Measurements from ENCODE around the gene FBLN1.
"Not testable (repeated sequence)": the region's sequence is repeated elsewhere in the genome, so short reads cannot be mapped to it uniquely, and the experiment has no call there.

The FBLN1 gene

GRCh38 chr22:45544588-45545170 lies 42.0 kb downstream of the FBLN1 start:
- in situ Hi-C loops (cut with HindIII; ENCODE audit: low sequenced_read_pairs): no loop called here

DNA sequence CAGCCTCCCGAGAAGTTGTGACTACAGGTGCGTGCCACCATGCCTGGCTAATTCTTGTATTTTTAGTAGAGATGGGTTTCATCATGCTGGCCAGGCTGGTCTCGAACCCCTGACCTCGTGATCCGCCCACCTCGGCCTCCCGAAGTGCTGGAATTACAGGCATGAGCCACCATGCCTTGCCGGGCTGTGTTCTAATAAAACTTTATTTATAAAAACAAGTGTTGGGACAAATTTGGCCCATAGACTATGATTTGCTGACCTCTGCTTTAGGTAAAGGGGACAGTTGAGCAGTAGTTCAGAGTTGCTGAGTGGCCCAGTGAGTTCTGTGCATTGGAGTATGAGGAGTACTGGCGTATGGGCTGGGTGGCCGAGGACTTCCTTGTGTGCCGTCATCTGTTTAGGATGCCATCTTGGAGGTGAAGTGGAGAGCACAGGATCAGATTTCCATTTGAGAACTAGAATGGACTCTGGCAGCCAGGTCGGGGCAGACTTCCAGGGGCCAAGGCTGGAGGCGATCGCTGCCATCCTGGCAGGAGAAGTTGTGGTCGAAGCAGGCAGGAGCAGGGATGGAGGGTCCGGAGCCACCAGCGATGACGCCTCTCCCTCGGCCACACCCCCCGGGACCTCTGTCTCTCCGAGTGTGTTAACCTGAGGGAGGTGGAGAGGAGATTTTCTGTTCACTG lies 43.8 kb downstream of the FBLN1 start:
- in situ Hi-C loops (cut with HindIII; ENCODE audit: low sequenced_read_pairs): no loop called here

GRCh38 chr22:45547016-45547345 lies 44.3 kb downstream of the FBLN1 start:
- in situ Hi-C loops (cut with HindIII; ENCODE audit: low sequenced_read_pairs): no loop called here

DNA sequence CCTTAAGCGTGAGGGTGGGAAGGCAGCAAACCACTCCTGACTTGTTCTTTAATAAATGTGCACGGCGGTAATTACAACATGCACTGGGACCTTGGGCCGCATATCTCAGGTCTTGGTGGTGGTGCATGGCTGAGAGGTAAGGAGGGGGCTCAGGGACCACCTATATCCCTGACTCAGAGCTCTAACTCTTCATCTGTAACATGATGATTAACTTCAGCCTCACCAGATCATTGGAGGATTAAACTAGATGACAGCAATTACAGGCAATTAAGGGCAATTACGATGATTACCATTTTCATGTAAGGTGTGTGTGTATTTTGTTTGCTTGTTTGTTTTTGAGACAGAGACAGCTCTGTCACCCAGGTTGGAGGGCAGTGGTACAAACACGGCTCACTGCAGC lies 45.0 kb downstream of the FBLN1 start:
- in situ Hi-C loops (cut with HindIII; ENCODE audit: low sequenced_read_pairs): no loop called here

GRCh38 chr22:45548247-45548840 lies 45.7 kb downstream of the FBLN1 start:
- in situ Hi-C loops (cut with HindIII; ENCODE audit: low sequenced_read_pairs): no loop called here

- in situ Hi-C loops (cut with HindIII; ENCODE audit: low sequenced_read_pairs): no loop called here
These were observed 46.5 kb downstream of the FBLN1 start for GRCh38 chr22:45548991-45549761.

DNA sequence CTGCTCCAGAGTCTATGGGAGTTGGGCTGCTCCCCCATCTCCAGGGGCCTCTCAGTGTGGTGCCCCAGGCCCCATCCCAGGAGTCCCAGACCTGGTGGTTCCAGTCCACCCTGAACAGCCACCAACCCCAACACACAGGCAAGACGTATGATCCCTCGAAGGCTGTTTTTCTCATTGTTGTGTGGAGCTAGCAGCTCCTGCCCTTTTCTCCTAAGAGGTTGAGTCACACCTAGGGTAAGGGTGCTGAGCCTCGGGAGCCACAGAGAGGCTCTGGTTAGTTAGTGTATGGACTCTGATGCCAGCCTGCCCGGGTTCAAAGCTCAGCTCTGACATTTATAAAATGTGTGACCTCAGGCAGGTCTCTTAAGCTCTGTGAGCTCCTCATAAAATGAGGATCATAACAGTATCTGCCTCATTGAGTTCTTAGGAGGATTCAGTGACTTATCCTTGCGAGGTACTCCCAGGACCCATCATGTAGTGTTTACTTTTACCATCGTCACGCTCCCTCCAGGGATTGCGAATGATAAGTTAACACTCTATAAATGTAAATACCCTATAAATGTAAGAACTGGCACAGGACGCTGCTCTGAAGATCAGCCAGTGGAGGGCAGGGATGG lies 47.2 kb downstream of the FBLN1 start:
- in situ Hi-C loops (cut with HindIII; ENCODE audit: low sequenced_read_pairs): loop anchor here (5.0 kb wide), 1 partner anchor 278 kb away; no protein-coding TSS in a partner anchor

DNA sequence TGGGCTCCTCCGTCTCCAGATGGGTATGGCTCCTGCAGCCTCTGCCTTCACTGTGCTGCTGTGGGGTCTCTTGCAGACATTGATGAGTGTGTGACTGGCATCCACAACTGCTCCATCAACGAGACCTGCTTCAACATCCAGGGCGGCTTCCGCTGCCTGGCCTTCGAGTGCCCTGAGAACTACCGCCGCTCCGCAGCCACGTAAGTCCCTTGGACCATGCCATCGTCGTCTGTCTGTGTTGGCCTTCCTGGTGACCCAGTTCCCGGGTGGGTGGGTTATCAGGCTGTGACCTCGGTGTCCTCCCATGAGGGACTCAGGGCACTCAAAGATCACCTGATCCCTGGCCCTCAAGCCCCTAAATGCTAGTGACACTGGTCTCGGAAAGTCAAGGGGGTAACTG lies 47.7 kb downstream of the FBLN1 start:
- in situ Hi-C loops (cut with HindIII; ENCODE audit: low sequenced_read_pairs): loop anchor here (5.0 kb wide), 1 partner anchor 278 kb away; no protein-coding TSS in a partner anchor

GRCh38 chr22:45550891-45551290 lies 48.2 kb downstream of the FBLN1 start:
- in situ Hi-C loops (cut with HindIII; ENCODE audit: low sequenced_read_pairs): loop anchor here (5.0 kb wide), 1 partner anchor 279 kb away; no protein-coding TSS in a partner anchor

- in situ Hi-C loops (cut with HindIII; ENCODE audit: low sequenced_read_pairs): loop anchor here (5.0 kb wide), 1 partner anchor 279 kb away; no protein-coding TSS in a partner anchor
These were observed 48.8 kb downstream of the FBLN1 start for GRCh38 chr22:45551310-45552016.

- in situ Hi-C loops (cut with HindIII; ENCODE audit: low sequenced_read_pairs): loop anchor here (5.0 kb wide), 1 partner anchor 280 kb away; no protein-coding TSS in a partner anchor
These were observed 49.3 kb downstream of the FBLN1 start for GRCh38 chr22:45552017-45552411.

DNA sequence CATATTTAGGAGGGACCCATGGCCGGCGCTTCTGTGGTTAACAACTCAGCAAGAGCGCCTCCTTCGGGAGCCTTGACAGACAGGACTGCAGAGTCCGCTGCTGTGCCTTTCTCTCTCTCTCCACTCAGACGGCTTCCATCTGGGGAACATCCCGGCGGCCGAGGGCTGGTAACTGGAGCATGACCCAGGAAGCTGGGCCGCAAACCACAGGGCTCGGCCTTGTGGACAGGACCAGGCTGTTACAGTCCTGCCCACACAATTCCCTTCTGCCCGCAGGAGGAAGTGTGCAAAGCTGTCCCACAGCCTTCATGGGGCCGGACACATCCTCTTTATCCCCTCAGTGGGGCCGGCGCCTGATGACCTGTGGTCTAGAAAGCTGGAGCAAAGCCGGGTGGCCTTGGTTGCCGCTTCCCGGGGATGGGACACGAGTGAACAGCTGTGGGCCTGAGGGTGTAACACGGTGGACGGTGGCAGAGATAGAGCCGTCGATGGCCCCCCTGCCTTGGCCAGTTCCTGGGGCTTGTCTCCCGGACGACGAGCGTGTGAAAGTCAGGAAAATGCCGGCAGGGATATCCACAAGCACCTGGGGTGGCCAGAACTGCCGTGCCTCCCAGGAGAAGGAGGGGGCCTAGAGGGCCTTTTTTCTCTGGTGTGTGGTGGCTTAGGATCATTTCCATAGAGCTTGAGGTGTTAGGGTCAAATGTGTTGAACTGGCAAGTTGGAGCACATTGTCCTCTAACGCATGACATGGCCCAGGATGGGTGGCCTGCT lies 50.1 kb downstream of the FBLN1 start:
- in situ Hi-C loops (cut with HindIII; ENCODE audit: low sequenced_read_pairs): loop anchor here (5.0 kb wide), 1 partner anchor 280 kb away; no protein-coding TSS in a partner anchor

GRCh38 chr22:45553351-45554039 lies 50.8 kb downstream of the FBLN1 start:
- in situ Hi-C loops (cut with HindIII; ENCODE audit: low sequenced_read_pairs): loop anchor here (5.0 kb wide), 1 partner anchor 281 kb away; no protein-coding TSS in a partner anchor

- in situ Hi-C loops (cut with HindIII; ENCODE audit: low sequenced_read_pairs): loop anchor here (5.0 kb wide), 1 partner anchor 282 kb away; no protein-coding TSS in a partner anchor
These were observed 51.3 kb downstream of the FBLN1 start for GRCh38 chr22:45554040-45554406.

DNA sequence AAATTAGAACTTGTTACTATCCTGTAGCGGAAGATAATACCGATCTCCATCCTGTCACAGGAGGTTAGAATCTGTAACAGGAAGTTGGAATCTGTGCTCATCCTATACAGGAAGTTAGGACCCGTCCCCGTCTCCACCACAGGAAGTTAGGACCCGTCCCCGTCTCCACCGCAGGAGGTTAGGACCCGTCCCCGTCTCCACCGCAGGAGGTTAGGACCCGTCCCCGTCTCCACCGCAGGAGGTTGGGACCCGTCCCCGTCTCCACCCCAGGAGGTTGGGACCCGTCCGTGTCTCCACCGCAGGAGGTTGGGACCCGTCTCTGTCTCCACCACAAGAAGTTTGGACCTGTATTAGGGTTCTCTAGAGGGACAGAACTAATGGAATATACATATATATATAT lies 52.2 kb downstream of the FBLN1 start:
- in situ Hi-C loops (cut with HindIII; ENCODE audit: low sequenced_read_pairs): loop anchor here (5.0 kb wide), 1 partner anchor 283 kb away; no protein-coding TSS in a partner anchor

DNA sequence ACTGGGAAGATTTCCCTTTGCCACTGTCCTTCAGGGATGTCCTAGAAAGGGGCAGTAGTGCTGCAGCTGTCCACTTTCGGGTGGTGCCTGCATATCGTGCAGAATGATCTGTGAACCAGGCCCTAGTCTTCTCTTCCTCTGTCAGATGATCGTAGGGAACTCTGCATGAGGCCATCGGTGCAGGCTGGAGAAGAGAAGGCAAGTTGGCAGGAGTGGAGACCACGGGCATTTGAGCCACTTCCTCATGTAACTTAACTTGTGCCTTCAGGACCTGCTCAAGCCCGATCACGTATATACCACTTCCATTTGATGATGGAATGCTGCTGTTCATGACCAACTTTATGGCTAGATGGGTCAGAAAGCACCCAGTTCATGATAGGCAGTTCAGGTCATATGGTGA lies 55.2 kb downstream of the FBLN1 start:
- in situ Hi-C loops (cut with HindIII; ENCODE audit: low sequenced_read_pairs): not testable (repeated sequence)

DNA sequence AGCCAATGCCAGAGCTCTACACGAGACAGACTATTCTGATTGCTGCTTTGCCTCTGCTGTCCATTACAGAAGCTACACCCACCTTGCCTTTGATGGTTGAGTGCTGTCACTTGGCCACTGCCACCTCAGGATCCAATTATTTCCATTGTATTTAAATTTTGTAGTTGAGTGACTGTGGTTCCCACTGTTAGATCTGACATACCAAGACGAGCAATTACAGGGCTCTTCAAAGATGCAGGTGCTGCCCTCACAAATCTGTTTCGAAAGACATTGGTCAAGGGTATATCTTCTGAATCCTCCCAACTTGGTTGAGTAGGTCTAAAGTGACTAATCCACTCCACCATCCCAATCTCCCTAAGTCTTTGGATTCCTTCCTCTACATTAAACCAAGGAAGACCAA lies 57.4 kb downstream of the FBLN1 start:
- in situ Hi-C loops (cut with HindIII; ENCODE audit: low sequenced_read_pairs): not testable (repeated sequence)

GRCh38 chr22:45560761-45561160 lies 58.1 kb downstream of the FBLN1 start:
- in situ Hi-C loops (cut with HindIII; ENCODE audit: low sequenced_read_pairs): not testable (repeated sequence)

- in situ Hi-C loops (cut with HindIII; ENCODE audit: low sequenced_read_pairs): no loop called here
These were observed 59.4 kb downstream of the FBLN1 start for GRCh38 chr22:45562102-45562501.
